ENCODE results near the gene PNCK. TPM values are rescaled to one million over a fixed set of nuclear protein-coding genes. Genes with fewer than 3 reads are reported as not detected.

PNCK gene
- total RNA-seq, 1 experiment from 2014 or later: 1.1 TPM

GRCh38 chrX:153649915-153650782 lies 23.5 kb downstream of the PNCK start:
- TF ChIP-seq, protein P1, sequence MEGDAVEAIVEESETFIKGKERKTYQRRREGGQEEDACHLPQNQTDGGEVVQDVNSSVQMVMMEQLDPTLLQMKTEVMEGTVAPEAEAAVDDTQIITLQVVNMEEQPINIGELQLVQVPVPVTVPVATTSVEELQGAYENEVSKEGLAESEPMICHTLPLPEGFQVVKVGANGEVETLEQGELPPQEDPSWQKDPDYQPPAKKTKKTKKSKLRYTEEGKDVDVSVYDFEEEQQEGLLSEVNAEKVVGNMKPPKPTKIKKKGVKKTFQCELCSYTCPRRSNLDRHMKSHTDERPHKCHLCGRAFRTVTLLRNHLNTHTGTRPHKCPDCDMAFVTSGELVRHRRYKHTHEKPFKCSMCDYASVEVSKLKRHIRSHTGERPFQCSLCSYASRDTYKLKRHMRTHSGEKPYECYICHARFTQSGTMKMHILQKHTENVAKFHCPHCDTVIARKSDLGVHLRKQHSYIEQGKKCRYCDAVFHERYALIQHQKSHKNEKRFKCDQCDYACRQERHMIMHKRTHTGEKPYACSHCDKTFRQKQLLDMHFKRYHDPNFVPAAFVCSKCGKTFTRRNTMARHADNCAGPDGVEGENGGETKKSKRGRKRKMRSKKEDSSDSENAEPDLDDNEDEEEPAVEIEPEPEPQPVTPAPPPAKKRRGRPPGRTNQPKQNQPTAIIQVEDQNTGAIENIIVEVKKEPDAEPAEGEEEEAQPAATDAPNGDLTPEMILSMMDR (IDR thresholded peaks at IDR 0.05; ENCODE audit: unreplicated experiment): no peak
- Mint-ChIP-seq H3K4me3 (ENCODE audit: low read depth, unreplicated experiment) (no peak overlapping the region), H3K36me3 (ENCODE audit: insufficient read depth, unreplicated experiment) (no peaks in the 10 kb centered on the region), H3K27ac (ENCODE audit: unreplicated experiment) (no peak overlapping the region), H3K4me1 (ENCODE audit: low read depth, unreplicated experiment) (peaks cover 7% of the 10 kb centered on the region), H3K27me3 (ENCODE audit: unreplicated experiment) (peaks cover 40% of the 10 kb centered on the region), H3K9me3 (ENCODE audit: low read depth, unreplicated experiment) (no peaks in the 10 kb centered on the region)
- CTCF ChIA-PET: interaction anchor here (0.6 to 1.0 kb wide), 2 partner anchors 40 to 688 kb away, joined by 4 to 5 read pairs; no protein-coding TSS in a partner anchor
- no TSS peak for BruUV-seq (replicated peaks)
- DNase-seq: no peak
- intact Hi-C loops (cut with micrococcal nuclease; ENCODE audit: unreplicated experiment): no loop called here

DNA sequence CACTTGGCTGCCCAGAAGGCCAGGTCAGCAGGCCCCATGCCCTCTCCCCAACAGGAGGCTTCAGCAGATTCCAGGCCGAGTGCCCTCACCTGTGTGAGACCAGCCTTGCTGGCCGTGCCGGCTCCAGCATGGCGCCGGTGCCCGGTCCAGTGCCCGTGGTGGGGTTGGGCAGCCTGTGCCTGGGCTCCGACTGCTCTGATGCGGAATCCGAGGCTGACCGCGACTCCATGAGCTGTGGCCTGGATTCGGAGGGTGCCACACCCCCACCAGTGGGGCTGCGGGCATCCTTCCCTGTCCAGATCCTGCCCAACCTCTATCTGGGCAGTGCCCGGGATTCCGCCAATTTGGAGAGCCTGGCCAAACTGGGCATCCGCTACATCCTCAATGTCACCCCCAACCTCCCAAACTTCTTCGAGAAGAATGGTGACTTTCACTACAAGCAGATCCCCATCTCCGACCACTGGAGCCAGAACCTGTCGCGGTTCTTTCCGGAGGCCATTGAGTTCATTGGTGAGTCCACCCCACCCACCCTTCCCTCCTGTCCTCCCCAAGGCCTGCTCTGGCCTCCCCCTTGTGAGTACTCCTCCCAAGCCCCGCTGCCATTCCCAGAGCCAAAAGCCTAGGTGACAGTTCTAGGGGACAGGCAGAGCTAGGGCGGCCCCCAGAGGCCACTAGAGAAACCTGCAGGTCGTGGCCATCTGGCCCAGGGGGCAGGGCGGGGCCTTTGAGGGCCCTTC lies 24.3 kb downstream of the PNCK start:
- CTCF ChIA-PET: interaction anchor here (0.6 to 1.0 kb wide), 2 partner anchors 39 to 687 kb away, joined by 4 to 5 read pairs; no protein-coding TSS in a partner anchor
- Mint-ChIP-seq H3K4me3 (ENCODE audit: low read depth, unreplicated experiment) (no peak overlapping the region), H3K27ac (ENCODE audit: unreplicated experiment) (no peak overlapping the region), H3K4me1 (ENCODE audit: low read depth, unreplicated experiment) (peaks cover 7% of the 10 kb centered on the region), H3K36me3 (ENCODE audit: insufficient read depth, unreplicated experiment) (no peaks in the 10 kb centered on the region), H3K9me3 (ENCODE audit: low read depth, unreplicated experiment) (no peaks in the 10 kb centered on the region), H3K27me3 (ENCODE audit: unreplicated experiment) (peaks cover 44% of the 10 kb centered on the region)
- BruUV-seq (replicated peaks): no TSS peak
- DNase-seq: peak; percentile 36
- TF ChIP-seq, protein P1 (IDR thresholded peaks at IDR 0.05; ENCODE audit: unreplicated experiment): peak; percentile 47
- intact Hi-C loops (cut with micrococcal nuclease; ENCODE audit: unreplicated experiment): no loop called here

GRCh38 chrX:153648358-153649177 lies 25.0 kb downstream of the PNCK start:
- Mint-ChIP-seq H3K4me3 (ENCODE audit: low read depth, unreplicated experiment) (no peak overlapping the region), H3K27me3 (ENCODE audit: unreplicated experiment) (peaks cover 47% of the 10 kb centered on the region), H3K4me1 (ENCODE audit: low read depth, unreplicated experiment) (peaks cover 7% of the 10 kb centered on the region), H3K9me3 (ENCODE audit: low read depth, unreplicated experiment) (no peaks in the 10 kb centered on the region), H3K27ac (ENCODE audit: unreplicated experiment) (no peak overlapping the region), H3K36me3 (ENCODE audit: insufficient read depth, unreplicated experiment) (no peaks in the 10 kb centered on the region)
- intact Hi-C loops (cut with micrococcal nuclease; ENCODE audit: unreplicated experiment): no loop called here
- TF ChIP-seq, protein P1 (IDR thresholded peaks at IDR 0.05; ENCODE audit: unreplicated experiment): no peak
- no TSS peak for BruUV-seq (replicated peaks)
- no peak for DNase-seq
- CTCF ChIA-PET: no interaction called here

Measured in Calu3 (cell line).